NT2/D1 (cell line): ENCODE results near the gene ZNF385B.

Experiments used
- DNase-seq: peaks from one replicate; pipeline ENCODE4 v3.0.0-alpha.2; 2011; ENCODE audit warnings: low read depth, low spot score
- H3K27me3 ChIP-seq: 2 replicates; pipeline ENCODE4 v1.6.0; 2011; ENCODE audit warnings: mild to moderate bottlenecking; ENCODE audit not compliant: insufficient read length, insufficient read depth
- H3K36me3 ChIP-seq: 2 replicates; pipeline ENCODE4 v1.6.1; 2011; ENCODE audit warnings: mild to moderate bottlenecking, low read length, mixed read lengths; ENCODE audit not compliant: insufficient read depth, insufficient read length
- H3K4me1 ChIP-seq: 2 replicates; pipeline ENCODE4 v1.5.1; 2011; ENCODE audit not compliant: insufficient read depth, insufficient read length
- H3K4me3 ChIP-seq: 2 replicates; pipeline ENCODE4 v1.5.1; 2011; ENCODE audit warnings: low read depth; ENCODE audit not compliant: insufficient read length
- H3K9ac ChIP-seq: 2 replicates; pipeline ENCODE4 v1.6.0; 2011; ENCODE audit warnings: low read depth; ENCODE audit not compliant: insufficient read length
- H3K9me3 ChIP-seq: 2 replicates; pipeline ENCODE4 v1.5.1; 2011; ENCODE audit warnings: mild to moderate bottlenecking, low read length; ENCODE audit not compliant: insufficient read depth
- SUZ12 ChIP-seq: IDR thresholded peaks from 2 replicates; pipeline ENCODE4 v1.6.1; 2011; ENCODE audit not compliant: insufficient read length, insufficient read depth; ENCODE audit errors: extremely low read depth
- YY1 ChIP-seq: IDR thresholded peaks from 2 replicates; pipeline ENCODE4 v1.6.1; 2011; ENCODE audit not compliant: insufficient read length, insufficient read depth
- ZNF274 ChIP-seq: IDR thresholded peaks from 2 replicates; pipeline ENCODE4 v1.6.1; 2011; ENCODE audit warnings: mild to moderate bottlenecking, low read depth, low read length

Gene ZNF385B

GRCh38 chr2:179677077-179677688, 184.2 kb downstream of the ZNF385B start:
- Histone ChIP-seq H3K9me3 (no peaks in the 10 kb centered on the region), H3K4me3 (no peak overlapping the region), H3K27me3 (no peaks in the 10 kb centered on the region), H3K9ac (no peak overlapping the region), H3K36me3 (no peaks in the 10 kb centered on the region), H3K4me1 (no peaks in the 10 kb centered on the region)
- no peak for TF ChIP-seq ZNF274
- TF ChIP-seq SUZ12: no peak
- no peak for TF ChIP-seq YY1
- DNase-seq: no peak

- TF ChIP-seq ZNF274 (no peak), SUZ12 (no peak), YY1 (no peak)
- no peaks in the 10 kb centered on the region for H3K36me3 ChIP-seq
- no peaks in the 10 kb centered on the region for H3K9me3 ChIP-seq
- H3K4me3 ChIP-seq: no peak overlapping the region
- H3K27me3 ChIP-seq: no peaks in the 10 kb centered on the region
- DNase-seq: no peak
- H3K4me1 ChIP-seq: no peaks in the 10 kb centered on the region
- no peak overlapping the region for H3K9ac ChIP-seq
These were observed 186.0 kb downstream of the ZNF385B start for GRCh38 chr2:179675435-179675834.

- no peaks in the 10 kb centered on the region for H3K9me3 ChIP-seq
- H3K4me1 ChIP-seq: no peaks in the 10 kb centered on the region
These were observed 190.1 kb downstream of the ZNF385B start for GRCh38 chr2:179671043-179671981.

GRCh38 chr2:179669196-179669595, 192.2 kb downstream of the ZNF385B start:
- H3K36me3 ChIP-seq: no peaks in the 10 kb centered on the region
- H3K27me3 ChIP-seq: no peaks in the 10 kb centered on the region
- H3K9me3 ChIP-seq: no peaks in the 10 kb centered on the region
- no peak for TF ChIP-seq YY1
- TF ChIP-seq SUZ12: no peak
- TF ChIP-seq ZNF274: no peak
- DNase-seq: no peak
- no peak overlapping the region for H3K9ac ChIP-seq
- H3K4me1 ChIP-seq: no peaks in the 10 kb centered on the region
- H3K4me3 ChIP-seq: no peak overlapping the region

More at GRCh38 chr2:179671043-179671981, 190.1 kb downstream of the ZNF385B start:
- no peak for TF ChIP-seq SUZ12
- TF ChIP-seq ZNF274: no peak
- TF ChIP-seq YY1: no peak
- no peak overlapping the region for H3K9ac ChIP-seq
- DNase-seq: no peak
- H3K4me3 ChIP-seq: no peak overlapping the region
- H3K27me3 ChIP-seq: no peaks in the 10 kb centered on the region
- no peaks in the 10 kb centered on the region for H3K36me3 ChIP-seq

- DNase-seq: no peak
- no peaks in the 10 kb centered on the region for H3K4me1 ChIP-seq
- H3K27me3 ChIP-seq: no peaks in the 10 kb centered on the region
- H3K4me3 ChIP-seq: no peak overlapping the region
- TF ChIP-seq SUZ12: no peak
- no peak for TF ChIP-seq ZNF274
- TF ChIP-seq YY1: no peak
- no peaks in the 10 kb centered on the region for H3K9me3 ChIP-seq
- no peak overlapping the region for H3K9ac ChIP-seq
- H3K36me3 ChIP-seq: no peaks in the 10 kb centered on the region
These were observed 196.2 kb downstream of the ZNF385B start for GRCh38 chr2:179664972-179665812.

- H3K9me3 ChIP-seq: no peaks in the 10 kb centered on the region
- no peak overlapping the region for H3K4me3 ChIP-seq
- H3K4me1 ChIP-seq: no peaks in the 10 kb centered on the region
- no peaks in the 10 kb centered on the region for H3K27me3 ChIP-seq
- DNase-seq: no peak
- no peaks in the 10 kb centered on the region for H3K36me3 ChIP-seq
- no peak overlapping the region for H3K9ac ChIP-seq
- TF ChIP-seq SUZ12 (no peak), ZNF274 (no peak), YY1 (no peak)
These were observed 199.4 kb downstream of the ZNF385B start for GRCh38 chr2:179661986-179662385.
